GM18517 (cell line): ENCODE data around the gene PUM1.

Experiments
- ATAC-seq: cut with Tn5 transposase; IDR thresholded peaks from one replicate; pipeline ENCODE4 v1.9.1; 2021; ENCODE audit warnings: mild to moderate bottlenecking, moderate library complexity; ENCODE audit not compliant: unreplicated experiment

The PUM1 gene

GRCh38 chr1:30934613-30935012 is 130.9 kb downstream of the PUM1 start:
- no peak for ATAC-seq

- ATAC-seq, result no peak
Observed at GRCh38 chr1:30933874-30934252, 131.7 kb downstream of the PUM1 start.

- ATAC-seq, result no peak
Observed at GRCh38 chr1:30930631-30931173, 134.8 kb downstream of the PUM1 start.

GRCh38 chr1:30929944-30930525 is 135.5 kb downstream of the PUM1 start:
- no peak for ATAC-seq

GRCh38 chr1:30929135-30929889 is 136.2 kb downstream of the PUM1 start:
- ATAC-seq, result no peak

- ATAC-seq, result no peak
Observed at GRCh38 chr1:30928789-30929134, 136.8 kb downstream of the PUM1 start.

GRCh38 chr1:30928171-30928570 is 137.3 kb downstream of the PUM1 start:
- ATAC-seq, result no peak

- ATAC-seq, result no peak
Observed at GRCh38 chr1:30927448-30927847, 138.1 kb downstream of the PUM1 start.

GRCh38 chr1:30923597-30923996 is 141.9 kb downstream of the PUM1 start:
- ATAC-seq, result no peak

GRCh38 chr1:30920827-30921226 is 144.7 kb downstream of the PUM1 start:
- no peak for ATAC-seq

- no peak for ATAC-seq
Observed at GRCh38 chr1:30919025-30919881, 146.3 kb downstream of the PUM1 start.

- no peak for ATAC-seq
Observed at GRCh38 chr1:30916296-30916695, 149.2 kb downstream of the PUM1 start.

GRCh38 chr1:30915491-30916230 is 149.9 kb downstream of the PUM1 start:
- no peak for ATAC-seq

GRCh38 chr1:30914931-30915330 is 150.6 kb downstream of the PUM1 start:
- no peak for ATAC-seq

- no peak for ATAC-seq
Observed at GRCh38 chr1:30914587-30914922, 151.0 kb downstream of the PUM1 start.

GRCh38 chr1:30912913-30913652 is 152.4 kb downstream of the PUM1 start:
- ATAC-seq, result no peak

- no peak for ATAC-seq
Observed at GRCh38 chr1:30912224-30912623, 153.3 kb downstream of the PUM1 start.

- ATAC-seq, result no peak
Observed at GRCh38 chr1:30911059-30911954, 154.2 kb downstream of the PUM1 start.

GRCh38 chr1:30909365-30910068 is 156.0 kb downstream of the PUM1 start:
- no peak for ATAC-seq
